8988T (cell line): ENCODE measurements around the gene FAM47B.

Experiments used
- DNase-seq: peaks from one replicate; pipeline ENCODE4 v3.0.0; 2011

Gene FAM47B

GRCh38 chrX:34942496-34942895, at the start of gene FAM47B:
FAM47B (plus strand) TSS chrX:34942796; CDS start chrX:34942832, 36 bp downstream.
- DNase-seq = no peak

DNA sequence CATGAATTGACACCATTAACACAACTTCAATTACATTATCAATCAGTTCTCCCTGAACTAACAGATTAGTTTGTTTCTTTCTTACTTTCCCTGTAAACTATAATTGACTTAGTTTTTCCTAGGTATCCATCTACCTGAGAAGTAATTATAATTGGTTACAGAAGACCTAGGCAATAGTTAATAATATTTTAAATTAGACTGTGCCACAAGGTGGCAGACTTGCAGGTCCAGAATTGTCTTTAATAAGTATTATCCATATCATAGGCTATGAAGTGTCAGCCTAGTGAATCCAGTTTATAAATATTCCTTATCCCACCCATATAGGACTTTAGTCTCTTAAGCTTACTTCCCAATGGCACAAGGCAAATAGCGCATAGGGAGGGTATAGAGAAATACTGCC, 48.9 kb upstream of the FAM47B start:
- no peak for DNase-seq

GRCh38 chrX:34900691-34901090, 41.9 kb upstream of the FAM47B start:
- DNase-seq = no peak

DNA sequence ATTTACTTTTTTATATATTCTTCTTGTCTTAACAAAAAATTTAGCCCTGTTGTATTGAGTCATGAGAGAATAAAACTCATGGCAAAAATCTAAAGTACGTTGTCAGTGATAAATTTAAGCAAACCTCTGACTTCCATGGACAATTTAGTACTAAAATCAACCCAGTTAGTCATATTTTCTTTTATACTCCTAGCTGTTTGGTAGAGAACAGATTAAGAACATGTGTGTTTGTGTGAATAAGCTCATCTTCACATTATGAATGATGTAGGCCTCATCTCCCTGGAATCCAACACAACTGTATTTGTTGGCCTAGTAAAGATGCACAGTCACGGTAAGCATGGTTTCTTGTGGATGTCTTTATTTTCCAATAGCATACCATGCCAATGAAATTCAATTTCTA, 40.8 kb upstream of the FAM47B start:
- DNase-seq = no peak

- DNase-seq = no peak
Measured at GRCh38 chrX:34903316-34903715, 39.3 kb upstream of the FAM47B start.

- no peak for DNase-seq
Measured at GRCh38 chrX:34909151-34909550, 33.4 kb upstream of the FAM47B start.

- no peak for DNase-seq
Measured at GRCh38 chrX:34915463-34916225, 27.0 kb upstream of the FAM47B start.

GRCh38 chrX:34917146-34917545, 25.4 kb upstream of the FAM47B start:
- no peak for DNase-seq

- DNase-seq = no peak
Measured at GRCh38 chrX:34918091-34918736, 24.4 kb upstream of the FAM47B start.

GRCh38 chrX:34918856-34919255, 23.7 kb upstream of the FAM47B start:
- DNase-seq = no peak

GRCh38 chrX:34927866-34928265, 14.7 kb upstream of the FAM47B start:
- no peak for DNase-seq

DNA sequence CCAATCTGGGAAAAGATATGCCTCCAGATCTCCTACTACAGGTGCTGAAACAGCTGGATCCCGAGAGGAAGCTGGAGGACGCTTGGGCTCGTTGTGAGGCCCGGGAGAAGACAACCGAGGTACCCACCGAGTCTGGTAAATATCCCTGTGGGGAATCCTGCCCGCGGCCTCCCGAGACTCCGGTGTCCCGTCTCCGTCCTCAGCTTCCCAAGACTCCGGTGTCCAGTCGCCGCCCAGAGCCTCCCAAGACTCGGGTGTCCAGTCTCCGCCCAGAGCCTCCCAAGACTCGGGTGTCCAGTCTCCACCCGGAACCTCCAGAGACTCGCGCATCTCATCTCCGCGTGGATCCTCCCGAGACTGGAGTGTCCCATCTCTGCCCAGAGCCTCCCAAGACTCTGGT, 639 bp downstream of the FAM47B start:
- DNase-seq = no peak

- no peak for DNase-seq
Measured at GRCh38 chrX:34956916-34957315, 14.3 kb downstream of the FAM47B start.

DNA sequence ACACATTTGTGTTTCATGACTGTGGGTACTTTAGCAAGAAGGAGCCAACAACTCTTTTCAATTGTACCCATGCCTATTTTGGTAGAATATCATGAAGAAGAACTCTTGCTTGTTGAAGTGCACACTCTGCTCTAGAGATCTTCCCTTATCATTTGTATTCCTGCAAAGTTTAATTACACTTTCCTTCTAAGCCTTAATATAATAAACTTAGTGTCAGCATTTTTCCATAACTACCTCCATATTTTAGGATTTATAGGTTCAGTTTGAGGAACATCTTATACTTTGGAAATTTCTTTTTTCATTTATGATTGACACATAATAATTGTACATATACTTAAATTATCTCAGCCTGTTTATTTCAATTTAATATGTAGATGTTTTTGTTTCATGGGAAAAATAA, 19.1 kb downstream of the FAM47B start:
- no peak for DNase-seq

DNA sequence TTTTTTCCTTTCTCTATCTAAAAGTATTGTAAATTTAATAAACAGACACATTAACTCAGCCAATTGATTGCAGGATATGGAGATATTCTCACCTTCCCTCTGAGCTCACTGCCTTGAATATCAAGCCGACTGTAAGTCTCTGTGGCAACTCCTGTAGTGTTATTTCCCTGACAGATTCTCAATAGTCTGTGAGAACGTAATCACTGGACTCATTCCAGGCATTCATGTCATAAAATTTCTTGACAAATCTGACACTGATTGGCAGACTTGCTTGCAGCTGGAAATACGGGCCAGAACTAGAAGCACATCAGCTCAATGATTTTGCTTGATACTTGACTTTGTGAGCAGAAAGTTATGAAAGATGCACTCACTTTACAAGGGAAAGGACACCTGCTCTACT, 29.6 kb downstream of the FAM47B start:
- no peak for DNase-seq

- DNase-seq = no peak
Measured at GRCh38 chrX:34978171-34978570, 35.6 kb downstream of the FAM47B start.

DNA sequence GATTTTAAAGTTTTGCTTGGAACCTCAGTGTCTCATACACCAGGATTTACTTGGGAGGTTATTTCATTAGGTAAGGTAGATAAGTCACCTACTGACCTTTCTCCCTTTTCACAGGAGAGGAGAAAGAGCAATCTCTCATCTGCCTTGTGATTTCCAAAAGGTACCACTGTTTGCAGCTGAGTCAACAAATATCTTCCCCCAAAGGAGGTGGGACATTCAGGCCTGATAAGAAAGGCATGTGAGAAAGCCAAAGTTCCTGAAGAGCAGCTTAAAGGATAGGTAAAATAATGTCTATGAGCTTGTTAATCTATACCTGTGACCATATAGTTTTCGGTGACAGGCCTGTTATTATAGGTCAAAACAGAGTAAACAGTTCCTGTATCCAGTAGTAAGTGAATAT, 45.0 kb downstream of the FAM47B start:
- DNase-seq = no peak
